Hair follicle dermal papilla cell (primary cell): ENCODE data around the gene MCU. TPM values are rescaled to one million over a fixed set of nuclear protein-coding genes. Genes with fewer than 3 reads are reported as not detected.

Experiments used
- small RNA-seq: library from RNA; depleted of rRNA; stranded (forward); fragments of <200 nt; gene quantifications from one replicate; pipeline ENCODE3, GENCODE V24; 2012
- total RNA-seq: library from RNA; depleted of rRNA; stranded (reverse); fragments of >200 nt; gene quantifications from 2 replicates; pipeline ENCODE4 v1.2.3, GENCODE V29; 2012

Gene MCU, protein sequence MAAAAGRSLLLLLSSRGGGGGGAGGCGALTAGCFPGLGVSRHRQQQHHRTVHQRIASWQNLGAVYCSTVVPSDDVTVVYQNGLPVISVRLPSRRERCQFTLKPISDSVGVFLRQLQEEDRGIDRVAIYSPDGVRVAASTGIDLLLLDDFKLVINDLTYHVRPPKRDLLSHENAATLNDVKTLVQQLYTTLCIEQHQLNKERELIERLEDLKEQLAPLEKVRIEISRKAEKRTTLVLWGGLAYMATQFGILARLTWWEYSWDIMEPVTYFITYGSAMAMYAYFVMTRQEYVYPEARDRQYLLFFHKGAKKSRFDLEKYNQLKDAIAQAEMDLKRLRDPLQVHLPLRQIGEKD
- total RNA-seq: 34.5 and 40.2 TPM in 2 replicates

DNA sequence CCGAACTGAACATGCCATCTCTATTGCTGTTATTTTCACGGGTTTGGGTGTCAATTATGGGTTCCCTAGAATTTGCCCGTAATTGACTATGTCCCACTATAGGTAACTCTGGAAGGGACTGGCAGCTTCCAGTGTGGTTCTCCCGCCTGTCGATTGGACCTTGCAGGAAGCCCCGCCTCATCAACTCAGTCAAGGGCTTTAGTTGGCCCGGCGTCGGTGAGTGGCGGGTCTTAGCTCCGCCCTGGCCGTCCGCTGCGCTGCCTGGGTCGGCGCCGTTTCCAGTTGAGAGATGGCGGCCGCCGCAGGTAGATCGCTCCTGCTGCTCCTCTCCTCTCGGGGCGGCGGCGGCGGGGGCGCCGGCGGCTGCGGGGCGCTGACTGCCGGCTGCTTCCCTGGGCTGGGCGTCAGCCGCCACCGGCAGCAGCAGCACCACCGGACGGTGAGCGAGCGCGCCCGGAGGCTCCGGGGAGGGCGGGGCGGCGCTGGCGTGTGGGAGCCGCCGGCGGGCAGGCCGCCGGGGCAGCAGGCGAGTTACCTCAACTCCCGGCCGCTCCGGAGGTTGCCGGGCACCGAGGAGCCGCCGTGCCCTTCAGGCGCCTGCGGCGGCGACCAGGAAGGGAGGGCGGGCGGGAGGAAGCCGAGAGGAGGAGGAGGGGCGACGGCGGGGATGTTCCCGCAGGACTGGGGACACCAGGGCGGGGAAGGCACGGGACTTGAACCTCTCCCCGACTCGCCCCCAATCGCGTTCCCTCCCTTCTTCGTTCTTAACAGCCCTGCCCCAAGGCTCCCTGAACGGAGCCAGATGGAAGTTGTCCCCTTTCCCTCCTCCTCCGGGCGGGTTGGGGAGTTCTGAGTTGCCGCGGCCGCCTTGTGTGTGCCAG, at the start of gene MCU:
TSS of gene MCU (plus strand) at position 281 of the 881 bp plus-strand sequence. CDS start at position 290, 9 bp downstream.

DNA sequence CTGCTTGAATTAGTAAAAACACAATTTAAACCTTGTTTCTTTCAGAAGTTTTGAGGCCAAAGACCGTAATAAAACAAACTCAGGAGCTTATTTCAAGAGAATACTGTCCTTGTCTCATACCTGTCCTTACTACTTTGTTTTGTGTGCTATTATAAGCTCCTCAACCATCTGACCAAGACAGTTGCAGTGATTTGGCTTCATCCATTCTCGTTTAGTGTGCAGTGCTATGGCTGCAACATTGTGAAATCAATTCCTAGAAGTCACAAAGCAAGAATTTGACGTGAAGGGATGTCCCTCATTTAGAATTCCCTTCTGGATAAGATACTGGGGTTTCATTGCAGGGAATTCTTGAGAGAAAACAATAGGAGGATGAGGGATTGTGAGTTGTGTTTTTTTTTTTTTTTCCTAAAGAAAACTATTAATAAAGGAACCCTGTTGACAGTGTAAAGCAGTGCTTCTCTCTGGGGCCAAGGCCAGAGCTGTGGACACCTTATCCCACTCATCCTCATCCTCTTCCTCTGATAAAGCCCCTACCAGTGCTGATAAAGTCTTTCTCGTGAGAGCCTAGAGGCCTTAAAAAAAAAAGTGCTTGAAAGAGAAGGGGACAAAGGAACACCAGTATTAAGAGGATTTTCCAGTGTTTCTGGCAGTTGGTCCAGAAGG, 201.3 kb downstream of the MCU start, which contains the start of gene OIT3:
TSS of gene OIT3 (plus strand) at position 604 of the 663 bp plus-strand sequence. CDS start 60 bp downstream, outside the sequence.

Small RNA genes within 50 kb of the gene (small RNA-seq; reads per million reads assigned to genes)
- not detected for gene MIR4676
- not detected for gene RF00019

Other genes starting within 250 kb of the MCU start
- 75.3 and 94.1 TPM in 2 replicates for gene MICU1, start 66.1 kb upstream of the MCU start, total RNA-seq
- 0.32 TPM in 1 of 2 replicates, not detected in the other for gene OIT3, start 201.6 kb downstream of the MCU start, total RNA-seq